ENCODE data around the gene PPP1R15B. TPM values are rescaled to one million over a fixed set of nuclear protein-coding genes. Genes with fewer than 3 reads are reported as not detected.

PPP1R15B gene
- total and polyA plus RNA-seq, 4 donors, result 13.0 to 54.0 (median 26.1) TPM

DNA sequence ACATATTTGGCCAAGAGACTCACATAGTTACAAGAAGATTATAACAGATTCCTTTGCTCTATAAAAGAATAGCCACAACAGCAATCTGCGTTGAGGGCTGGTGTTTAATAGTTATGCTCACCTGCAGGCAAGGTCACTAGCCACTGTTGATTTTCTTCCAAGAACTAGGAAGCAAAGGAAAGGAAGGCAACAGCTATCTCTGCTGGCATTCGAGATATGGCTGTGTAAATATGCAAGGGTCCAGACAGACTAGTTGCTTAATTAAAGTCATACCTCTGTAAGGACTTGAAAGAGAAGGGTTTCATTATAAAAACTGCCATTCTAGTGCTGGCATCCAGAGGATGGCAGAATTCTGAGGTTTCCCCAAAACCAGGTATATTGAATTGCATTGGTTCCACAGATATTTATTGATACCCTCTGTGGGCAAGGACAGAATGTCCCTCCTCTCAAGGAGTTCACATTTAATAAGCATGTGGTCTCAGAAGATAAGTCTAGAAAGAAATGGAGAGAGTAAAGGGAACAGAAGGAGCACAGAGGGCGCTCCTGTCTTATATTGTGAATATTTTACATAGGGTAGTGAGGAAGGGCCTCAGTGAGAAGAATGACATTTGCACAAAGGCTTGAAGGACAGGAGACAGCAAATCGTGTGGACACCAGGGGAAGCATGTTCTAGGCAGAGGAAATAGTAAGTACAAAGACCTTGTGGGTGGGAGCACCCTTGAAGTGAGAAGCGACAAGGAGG lies 28.3 kb downstream of the PPP1R15B start:
- Histone ChIP-seq H3K9ac (ENCODE audit: low read depth in 1 of 2, low read length in 2 of 2) (no peak overlapping the region), H3K9me3 (ENCODE audit: control insufficient read depth in 4 of 4, low read length in 3 of 4) (no peaks in the 10 kb centered on the region)
- whole genome bisulfite sequencing, result 74% methylated on average over 5 of the region's 5 CpGs

DNA sequence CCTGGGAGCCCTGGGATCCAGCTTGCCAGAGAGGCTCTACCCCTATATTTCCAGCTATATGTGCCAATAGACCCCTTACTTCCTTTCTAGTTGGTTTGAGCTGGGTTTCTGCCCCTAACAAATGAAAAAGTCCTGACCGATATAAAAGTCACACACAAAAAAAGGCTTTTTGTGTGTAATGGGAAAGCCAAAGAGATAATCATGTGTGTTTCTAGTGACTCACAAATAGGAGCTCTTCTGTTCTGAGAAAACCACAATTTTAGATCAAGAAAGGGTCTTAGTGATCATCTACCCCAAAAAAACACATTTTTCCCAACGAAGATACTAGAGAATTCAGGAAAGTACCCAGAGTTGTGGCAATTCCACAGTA lies 28.9 kb downstream of the PPP1R15B start:
- TF ChIP-seq HNF4G (IDR thresholded peaks at IDR 0.05), result no peak
- TF ChIP-seq, protein P1, sequence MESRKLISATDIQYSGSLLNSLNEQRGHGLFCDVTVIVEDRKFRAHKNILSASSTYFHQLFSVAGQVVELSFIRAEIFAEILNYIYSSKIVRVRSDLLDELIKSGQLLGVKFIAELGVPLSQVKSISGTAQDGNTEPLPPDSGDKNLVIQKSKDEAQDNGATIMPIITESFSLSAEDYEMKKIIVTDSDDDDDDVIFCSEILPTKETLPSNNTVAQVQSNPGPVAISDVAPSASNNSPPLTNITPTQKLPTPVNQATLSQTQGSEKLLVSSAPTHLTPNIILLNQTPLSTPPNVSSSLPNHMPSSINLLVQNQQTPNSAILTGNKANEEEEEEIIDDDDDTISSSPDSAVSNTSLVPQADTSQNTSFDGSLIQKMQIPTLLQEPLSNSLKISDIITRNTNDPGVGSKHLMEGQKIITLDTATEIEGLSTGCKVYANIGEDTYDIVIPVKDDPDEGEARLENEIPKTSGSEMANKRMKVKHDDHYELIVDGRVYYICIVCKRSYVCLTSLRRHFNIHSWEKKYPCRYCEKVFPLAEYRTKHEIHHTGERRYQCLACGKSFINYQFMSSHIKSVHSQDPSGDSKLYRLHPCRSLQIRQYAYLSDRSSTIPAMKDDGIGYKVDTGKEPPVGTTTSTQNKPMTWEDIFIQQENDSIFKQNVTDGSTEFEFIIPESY (IDR thresholded peaks at IDR 0.05), result no peak
- TF ChIP-seq, protein P2, sequence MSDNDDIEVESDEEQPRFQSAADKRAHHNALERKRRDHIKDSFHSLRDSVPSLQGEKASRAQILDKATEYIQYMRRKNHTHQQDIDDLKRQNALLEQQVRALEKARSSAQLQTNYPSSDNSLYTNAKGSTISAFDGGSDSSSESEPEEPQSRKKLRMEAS (IDR thresholded peaks at IDR 0.05), result no peak
- no peak overlapping the region for H3K9ac ChIP-seq (ENCODE audit: low read depth in 1 of 2, low read length in 2 of 2)

More for the DNA sequence above, 28.3 kb downstream of the PPP1R15B start:
- Histone ChIP-seq H3K27me3 (ENCODE audit: control insufficient read depth in 4 of 4, insufficient read depth in 4 of 4, low read length in 3 of 4) (no peaks in the 10 kb centered on the region), H3K27ac (ENCODE audit: low read depth in 1 of 2, low read length in 2 of 2) (no peak overlapping the region), H3K4me1 (ENCODE audit: control insufficient read depth in 4 of 4, insufficient read depth in 4 of 4, low read length in 3 of 4) (peaks cover 0 to 2% (median 2%) of the 10 kb centered on the region in 4 donors), H3K36me3 (ENCODE audit: control insufficient read depth in 4 of 4, insufficient read depth in 3 of 4, low read depth in 1 of 4, low read length in 3 of 4) (no peaks in the 10 kb centered on the region), H3K4me3 (ENCODE audit: low read depth in 1 of 3, low read length in 3 of 3) (no peak overlapping the region)
- TF ChIP-seq GABPA (IDR thresholded peaks at IDR 0.05 in 1 of 2, conservative IDR thresholded peaks at IDR 0.05 in 1 of 2) (no peak), YY1 (IDR thresholded peaks at IDR 0.05) (no peak), RAD21 (IDR thresholded peaks at IDR 0.05) (no peak), SP1 (IDR thresholded peaks at IDR 0.05) (no peak), HNF4A (conservative IDR thresholded peaks at IDR 0.05) (no peak), JUND (IDR thresholded peaks at IDR 0.05) (no peak), FOXA1 (IDR thresholded peaks at IDR 0.05) (no peak), RXRA (IDR thresholded peaks at IDR 0.05) (no peak), TAF1 (conservative IDR thresholded peaks at IDR 0.05) (no peak), EGR1 (IDR thresholded peaks at IDR 0.05; ENCODE audit: low read depth in 2 of 2) (no peak)
- TF ChIP-seq, protein P3, sequence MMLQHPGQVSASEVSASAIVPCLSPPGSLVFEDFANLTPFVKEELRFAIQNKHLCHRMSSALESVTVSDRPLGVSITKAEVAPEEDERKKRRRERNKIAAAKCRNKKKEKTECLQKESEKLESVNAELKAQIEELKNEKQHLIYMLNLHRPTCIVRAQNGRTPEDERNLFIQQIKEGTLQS (IDR thresholded peaks at IDR 0.05), result no peak
- TF ChIP-seq, protein P4, sequence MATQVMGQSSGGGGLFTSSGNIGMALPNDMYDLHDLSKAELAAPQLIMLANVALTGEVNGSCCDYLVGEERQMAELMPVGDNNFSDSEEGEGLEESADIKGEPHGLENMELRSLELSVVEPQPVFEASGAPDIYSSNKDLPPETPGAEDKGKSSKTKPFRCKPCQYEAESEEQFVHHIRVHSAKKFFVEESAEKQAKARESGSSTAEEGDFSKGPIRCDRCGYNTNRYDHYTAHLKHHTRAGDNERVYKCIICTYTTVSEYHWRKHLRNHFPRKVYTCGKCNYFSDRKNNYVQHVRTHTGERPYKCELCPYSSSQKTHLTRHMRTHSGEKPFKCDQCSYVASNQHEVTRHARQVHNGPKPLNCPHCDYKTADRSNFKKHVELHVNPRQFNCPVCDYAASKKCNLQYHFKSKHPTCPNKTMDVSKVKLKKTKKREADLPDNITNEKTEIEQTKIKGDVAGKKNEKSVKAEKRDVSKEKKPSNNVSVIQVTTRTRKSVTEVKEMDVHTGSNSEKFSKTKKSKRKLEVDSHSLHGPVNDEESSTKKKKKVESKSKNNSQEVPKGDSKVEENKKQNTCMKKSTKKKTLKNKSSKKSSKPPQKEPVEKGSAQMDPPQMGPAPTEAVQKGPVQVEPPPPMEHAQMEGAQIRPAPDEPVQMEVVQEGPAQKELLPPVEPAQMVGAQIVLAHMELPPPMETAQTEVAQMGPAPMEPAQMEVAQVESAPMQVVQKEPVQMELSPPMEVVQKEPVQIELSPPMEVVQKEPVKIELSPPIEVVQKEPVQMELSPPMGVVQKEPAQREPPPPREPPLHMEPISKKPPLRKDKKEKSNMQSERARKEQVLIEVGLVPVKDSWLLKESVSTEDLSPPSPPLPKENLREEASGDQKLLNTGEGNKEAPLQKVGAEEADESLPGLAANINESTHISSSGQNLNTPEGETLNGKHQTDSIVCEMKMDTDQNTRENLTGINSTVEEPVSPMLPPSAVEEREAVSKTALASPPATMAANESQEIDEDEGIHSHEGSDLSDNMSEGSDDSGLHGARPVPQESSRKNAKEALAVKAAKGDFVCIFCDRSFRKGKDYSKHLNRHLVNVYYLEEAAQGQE (IDR thresholded peaks at IDR 0.05), result no peak
- TF ChIP-seq, protein P5, sequence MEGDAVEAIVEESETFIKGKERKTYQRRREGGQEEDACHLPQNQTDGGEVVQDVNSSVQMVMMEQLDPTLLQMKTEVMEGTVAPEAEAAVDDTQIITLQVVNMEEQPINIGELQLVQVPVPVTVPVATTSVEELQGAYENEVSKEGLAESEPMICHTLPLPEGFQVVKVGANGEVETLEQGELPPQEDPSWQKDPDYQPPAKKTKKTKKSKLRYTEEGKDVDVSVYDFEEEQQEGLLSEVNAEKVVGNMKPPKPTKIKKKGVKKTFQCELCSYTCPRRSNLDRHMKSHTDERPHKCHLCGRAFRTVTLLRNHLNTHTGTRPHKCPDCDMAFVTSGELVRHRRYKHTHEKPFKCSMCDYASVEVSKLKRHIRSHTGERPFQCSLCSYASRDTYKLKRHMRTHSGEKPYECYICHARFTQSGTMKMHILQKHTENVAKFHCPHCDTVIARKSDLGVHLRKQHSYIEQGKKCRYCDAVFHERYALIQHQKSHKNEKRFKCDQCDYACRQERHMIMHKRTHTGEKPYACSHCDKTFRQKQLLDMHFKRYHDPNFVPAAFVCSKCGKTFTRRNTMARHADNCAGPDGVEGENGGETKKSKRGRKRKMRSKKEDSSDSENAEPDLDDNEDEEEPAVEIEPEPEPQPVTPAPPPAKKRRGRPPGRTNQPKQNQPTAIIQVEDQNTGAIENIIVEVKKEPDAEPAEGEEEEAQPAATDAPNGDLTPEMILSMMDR (IDR thresholded peaks at IDR 0.05; ENCODE audit: low read depth, low read length, missing input control), result no peak
- TF ChIP-seq, protein P2 (IDR thresholded peaks at IDR 0.05), result no peak
- no peak for DNase-seq (ENCODE audit: low spot score)

More for the DNA sequence above, 28.9 kb downstream of the PPP1R15B start:
- H3K4me3 ChIP-seq (ENCODE audit: low read depth in 1 of 3, low read length in 3 of 3), result no peak overlapping the region
- no peak overlapping the region for H3K27ac ChIP-seq (ENCODE audit: low read depth in 1 of 2, low read length in 2 of 2)
- WGBS, result 48% methylated on average over 2 of the region's 2 CpGs
- no peak for DNase-seq (ENCODE audit: low spot score)
- no peaks in the 10 kb centered on the region for H3K9me3 ChIP-seq (ENCODE audit: control insufficient read depth in 4 of 4, low read length in 3 of 4)
- H3K4me1 ChIP-seq (ENCODE audit: control insufficient read depth in 4 of 4, insufficient read depth in 4 of 4, low read length in 3 of 4), result peaks cover 0 to 9% (median 6%) of the 10 kb centered on the region in 4 donors
- no peaks in the 10 kb centered on the region for H3K36me3 ChIP-seq (ENCODE audit: control insufficient read depth in 4 of 4, insufficient read depth in 3 of 4, low read depth in 1 of 4, low read length in 3 of 4)
- H3K27me3 ChIP-seq (ENCODE audit: control insufficient read depth in 4 of 4, insufficient read depth in 4 of 4, low read length in 3 of 4), result no peaks in the 10 kb centered on the region
